Activated CD8-positive, alpha-beta T cell treated with anti-CD3 and anti-CD28 coated beads, Interleukin-2, amount 10 ng/mL, durations not matched to agents 7 days and 5 days (primary cell): ENCODE data around the gene FBP2. TPM values are rescaled to one million over a fixed set of nuclear protein-coding genes. Genes with fewer than 3 reads are reported as not detected.

Experiments used
- ATAC-seq: fragments of 150-1000 bp; cut with Tn5 transposase; one replicate; pipeline ENCODE4 v1.10.0; 2021; ENCODE audit warnings: moderate library complexity
- CTCF ChIA-PET: fragments of 350-600 bp; sonication (Branson Sonifier 250); formaldehyde crosslinking; loops from one replicate; lab custom pipeline; 2021; ENCODE audit warnings: antibody characterized with exemption; lab: Charles Lee
- POLR2A ChIA-PET: fragments of 350-600 bp; sonication (Branson Sonifier 250); formaldehyde crosslinking; loops from one replicate; lab custom pipeline; 2021; ENCODE audit warnings: antibody characterized with exemption; lab: Charles Lee
- DNase-seq: peaks from one replicate; pipeline ENCODE4 v3.0.0-alpha.2; 2020
- H3K27ac Mint-ChIP-seq: one replicate; pipeline ENCODE4 v1.8.0; 2021; ENCODE audit warnings: mild to moderate bottlenecking, mixed read lengths
- H3K27me3 Mint-ChIP-seq: one replicate; pipeline ENCODE4 v1.8.0; 2021; ENCODE audit warnings: low read depth, mixed read lengths
- H3K36me3 Mint-ChIP-seq: one replicate; pipeline ENCODE4 v1.8.0; 2021; ENCODE audit warnings: low read depth, mixed read lengths
- H3K4me1 Mint-ChIP-seq: one replicate; pipeline ENCODE4 v1.8.0; 2021; ENCODE audit warnings: low read depth, mixed read lengths
- H3K4me3 Mint-ChIP-seq: one replicate; pipeline ENCODE4 v1.8.0; 2021; ENCODE audit warnings: mild to moderate bottlenecking, mixed read lengths
- H3K9me3 Mint-ChIP-seq: one replicate; pipeline ENCODE4 v1.8.0; 2022; ENCODE audit warnings: mixed read lengths; ENCODE audit not compliant: insufficient read depth
- total RNA-seq, 2 experiments: library from RNA; stranded (reverse); gene quantifications; one replicate each; pipeline ENCODE4 v1.2.3, GENCODE V29; 2021

Gene FBP2
- total RNA-seq, 2 experiments from 2014 or later, result not detected

DNA sequence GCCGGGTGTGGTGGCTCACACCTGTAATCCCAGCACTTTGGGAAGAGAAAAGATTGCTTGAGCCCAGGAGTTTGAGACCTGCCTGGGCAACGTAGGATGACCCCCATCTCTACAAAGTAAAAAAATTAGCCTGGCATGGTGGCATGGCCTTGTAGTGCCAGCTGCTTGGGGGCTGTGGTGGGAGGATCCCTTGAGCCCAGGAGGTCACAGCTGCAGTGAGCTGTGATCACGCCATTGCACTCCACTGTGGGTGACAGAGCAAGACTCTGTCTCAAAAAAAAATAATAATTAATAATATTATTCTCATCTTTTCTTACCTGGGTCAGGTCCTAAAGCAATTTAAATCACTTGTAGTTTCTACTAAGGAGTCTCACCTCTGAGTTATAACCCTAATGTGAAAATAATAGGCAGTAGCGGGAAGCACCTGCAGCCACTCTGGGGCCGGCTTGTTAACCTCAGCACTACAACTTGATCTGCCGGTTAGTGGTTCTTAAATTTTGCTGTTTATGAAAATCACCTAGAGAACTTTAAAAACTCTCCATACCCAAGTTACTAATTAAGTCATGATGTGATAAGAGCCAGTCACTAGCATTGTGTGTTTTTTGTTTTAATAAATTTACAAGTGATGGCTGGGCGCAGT is 68.1 kb downstream of the FBP2 start:
- DNase-seq (no peak), ATAC-seq (no peak)
- Mint-ChIP-seq H3K27me3 (peaks cover 10% of the 10 kb centered on the region), H3K4me3 (no peak overlapping the region), H3K36me3 (no peaks in the 10 kb centered on the region), H3K9me3 (no peaks in the 10 kb centered on the region), H3K4me1 (no peaks in the 10 kb centered on the region), H3K27ac (no peak overlapping the region)
- ChIA-PET CTCF (no interaction called here), POLR2A (no interaction called here)

DNA sequence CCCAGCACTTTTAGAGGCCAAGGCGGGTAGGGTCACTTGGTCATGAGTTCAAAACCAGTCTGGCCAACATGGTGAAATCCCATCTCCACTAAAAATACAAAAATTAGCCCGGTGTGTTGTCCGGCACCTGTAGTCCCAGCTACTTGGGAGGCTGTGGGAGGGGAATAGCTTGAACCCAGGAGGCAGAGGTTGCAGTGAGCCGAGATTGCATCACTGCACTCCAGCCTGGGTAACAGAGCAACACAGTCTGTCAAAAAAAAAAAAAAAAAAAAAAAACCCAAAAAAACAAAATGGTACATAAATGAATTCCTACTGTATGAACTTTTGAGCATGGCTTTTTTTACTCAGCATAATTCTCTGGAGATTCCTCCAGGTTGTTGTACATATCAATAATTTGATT is 76.4 kb downstream of the FBP2 start:
- H3K4me3 Mint-ChIP-seq, result no peak overlapping the region
- no peak for ATAC-seq
- H3K4me1 Mint-ChIP-seq, result no peaks in the 10 kb centered on the region
- no peak overlapping the region for H3K27ac Mint-ChIP-seq
- DNase-seq, result no peak
- H3K36me3 Mint-ChIP-seq, result no peaks in the 10 kb centered on the region
- POLR2A ChIA-PET, result no interaction called here
- peaks cover 19% of the 10 kb centered on the region for H3K27me3 Mint-ChIP-seq
- H3K9me3 Mint-ChIP-seq, result no peaks in the 10 kb centered on the region
- CTCF ChIA-PET, result no interaction called here

- Mint-ChIP-seq H3K4me3 (no peak overlapping the region), H3K27ac (no peak overlapping the region), H3K36me3 (no peaks in the 10 kb centered on the region), H3K27me3 (peaks cover 14% of the 10 kb centered on the region), H3K4me1 (no peaks in the 10 kb centered on the region), H3K9me3 (no peaks in the 10 kb centered on the region)
- ChIA-PET POLR2A (no interaction called here), CTCF (no interaction called here)
- DNase-seq (no peak), ATAC-seq (no peak)
Observed at GRCh38 chr9:94514722-94515121, 78.9 kb downstream of the FBP2 start.

- no peak overlapping the region for H3K4me3 Mint-ChIP-seq
- no peaks in the 10 kb centered on the region for H3K9me3 Mint-ChIP-seq
- H3K4me1 Mint-ChIP-seq, result no peaks in the 10 kb centered on the region
- no peak overlapping the region for H3K27ac Mint-ChIP-seq
- ATAC-seq (no peak), DNase-seq (no peak)
- H3K36me3 Mint-ChIP-seq, result no peaks in the 10 kb centered on the region
- ChIA-PET CTCF (no interaction called here), POLR2A (no interaction called here)
- peaks cover 17% of the 10 kb centered on the region for H3K27me3 Mint-ChIP-seq
Observed at GRCh38 chr9:94511955-94512265, 81.7 kb downstream of the FBP2 start.

DNA sequence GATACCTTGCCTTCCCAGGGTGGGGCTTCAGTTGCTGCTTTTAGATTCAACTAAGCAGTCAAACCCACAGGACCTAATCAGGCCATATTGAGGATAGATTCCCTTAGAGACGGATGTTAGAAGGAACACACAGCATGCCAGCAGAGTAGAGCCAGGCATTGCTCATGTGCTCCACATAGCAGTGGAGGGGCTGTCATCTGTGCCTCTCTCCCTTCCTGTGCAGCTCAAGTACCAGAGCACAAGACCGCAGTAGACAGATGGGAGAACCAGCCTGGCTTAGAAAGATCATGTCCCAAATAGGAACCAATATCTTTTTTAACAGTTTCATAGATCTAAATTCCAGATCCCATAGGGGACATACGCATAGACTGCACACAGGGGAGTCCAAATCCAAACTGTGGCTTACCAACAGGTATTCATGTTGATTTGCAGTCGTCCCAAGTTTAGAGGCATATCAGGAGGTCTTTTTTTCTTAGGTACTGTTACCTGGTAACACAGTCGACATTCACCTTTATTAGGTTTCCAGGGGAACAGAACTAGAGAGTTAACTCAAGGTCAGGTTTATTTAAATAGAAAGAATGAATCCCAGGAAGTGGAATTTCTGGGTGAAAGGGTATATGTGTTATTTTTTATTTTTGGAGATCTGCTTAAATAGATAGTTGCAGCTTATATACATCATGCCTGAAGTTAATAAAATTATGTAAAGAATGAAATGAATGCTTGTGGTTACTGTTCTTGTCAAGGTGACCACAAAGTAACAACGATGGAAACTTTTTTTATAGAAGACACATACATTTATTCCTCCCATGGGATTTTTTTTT is 82.3 kb downstream of the FBP2 start:
- H3K9me3 Mint-ChIP-seq, result no peaks in the 10 kb centered on the region
- H3K36me3 Mint-ChIP-seq, result no peaks in the 10 kb centered on the region
- no peaks in the 10 kb centered on the region for H3K4me1 Mint-ChIP-seq
- ATAC-seq (no peak), DNase-seq (no peak)
- ChIA-PET POLR2A (interaction anchor here (0.6 kb wide), 1 partner anchor 386 kb away, joined by 3 read pairs; no protein-coding TSS in a partner anchor), CTCF (no interaction called here)
- no peak overlapping the region for H3K4me3 Mint-ChIP-seq
- no peak overlapping the region for H3K27ac Mint-ChIP-seq
- peaks cover 17% of the 10 kb centered on the region for H3K27me3 Mint-ChIP-seq

Other genes starting within 250 kb of the FBP2 start
- not detected for gene PCAT7, start 38.7 kb downstream of the FBP2 start, total RNA-seq
- under 1 TPM; 0.21 to 0.31 TPM for gene FBP1, start 45.7 kb upstream of the FBP2 start, total RNA-seq
- 1 to 10 TPM; 7.2 to 8.9 TPM for gene AOPEP, start 132.9 kb upstream of the FBP2 start, total RNA-seq